Measurements from ENCODE around the gene ZMAT5. TPM values are rescaled to one million over a fixed set of nuclear protein-coding genes. Genes with fewer than 3 reads are reported as not detected.

The ZMAT5 gene
- total and polyA plus RNA-seq, 8 donors = 8.3 to 20.7 (median 11.3) TPM

- Histone ChIP-seq H3K36me3 (peaks cover 0 to 16% (median 10%) of the 10 kb centered on the region in 3 donors), H3K27ac (no peak overlapping the region), H3K27me3 (no peaks in the 10 kb centered on the region), H3K9me3 (no peaks in the 10 kb centered on the region), H3K4me3 (no peak overlapping the region), H3K4me1 (peaks cover 2 to 5% (median 5%) of the 10 kb centered on the region in 3 donors)
- intact Hi-C loops (cut with DNase I) = no loop called here
- no peak for DNase-seq
- no peak for TF ChIP-seq CTCF (IDR thresholded peaks at IDR 0.05)
- 76 to 81% methylated on average over 2 of the region's 2 CpGs for WGBS, 2 donors
- ATAC-seq = peak in 3 of 4 donors; percentile 11 to 57 (median 43)
- no peak for FAIRE-seq
Measured at GRCh38 chr22:29773233-29773632, 6.4 kb upstream of the ZMAT5 start.

GRCh38 chr22:29772170-29772641, 5.4 kb upstream of the ZMAT5 start:
- Histone ChIP-seq H3K27me3 (no peaks in the 10 kb centered on the region), H3K27ac (no peak overlapping the region), H3K4me1 (peaks cover 2 to 8% (median 5%) of the 10 kb centered on the region in 3 donors), H3K36me3 (peaks cover 0 to 16% (median 10%) of the 10 kb centered on the region in 3 donors), H3K4me3 (no peak overlapping the region), H3K9me3 (no peaks in the 10 kb centered on the region)
- DNase-seq (no peak), FAIRE-seq (no peak), ATAC-seq (peak in 3 of 4 donors; percentile 39 to 58 (median 51))
- intact Hi-C loops (cut with DNase I) = no loop called here
- TF ChIP-seq CTCF (IDR thresholded peaks at IDR 0.05) = no peak
- WGBS, 2 donors = 46 to 48% methylated on average over 5 of the region's 5 CpGs

- no peak for TF ChIP-seq CTCF (IDR thresholded peaks at IDR 0.05)
- no peaks in the 10 kb centered on the region for H3K27me3 ChIP-seq
- H3K4me3 ChIP-seq = no peak overlapping the region
- intact Hi-C loops (cut with DNase I) = no loop called here
- no peak for FAIRE-seq
- H3K27ac ChIP-seq = no peak overlapping the region
- peaks cover 2 to 14% (median 5%) of the 10 kb centered on the region in 3 donors for H3K4me1 ChIP-seq
- 73 to 81% methylated on average over 2 of the region's 2 CpGs for WGBS, 2 donors
- DNase-seq = no peak
- no peak for ATAC-seq
- H3K9me3 ChIP-seq = no peaks in the 10 kb centered on the region
- H3K36me3 ChIP-seq = peaks cover 0 to 16% (median 10%) of the 10 kb centered on the region in 3 donors
Measured at GRCh38 chr22:29769723-29770321, 3.0 kb upstream of the ZMAT5 start.

GRCh38 chr22:29768052-29768693, 1.4 kb upstream of the ZMAT5 start:
- no peak for FAIRE-seq
- no peak for TF ChIP-seq CTCF (IDR thresholded peaks at IDR 0.05)
- no peaks in the 10 kb centered on the region for H3K9me3 ChIP-seq
- peaks cover 2 to 14% (median 5%) of the 10 kb centered on the region in 3 donors for H3K4me1 ChIP-seq
- H3K27ac ChIP-seq = no peak overlapping the region
- peaks cover 0 to 16% (median 10%) of the 10 kb centered on the region in 3 donors for H3K36me3 ChIP-seq
- ATAC-seq = no peak
- H3K4me3 ChIP-seq = peak overlapping the region; percentile 57 to 93 (median 68)
- no peak for DNase-seq
- H3K27me3 ChIP-seq = no peaks in the 10 kb centered on the region
- WGBS, 2 donors = 25 to 30% methylated on average over 6 of the region's 6 CpGs
- intact Hi-C loops (cut with DNase I) = no loop called here
